K562 (cell line): ENCODE data around the gene EME1. TPM values are rescaled to one million over a fixed set of nuclear protein-coding genes. Genes with fewer than 3 reads are reported as not detected.

Source experiments
- BCL6 ChIP-seq: fragments of 250-450 bp; sonication (Bioruptor Pico); IDR thresholded peaks from 2 replicates; pipeline ENCODE4 v1.4.0; 2020
- DIDO1 ChIP-seq: fragments of 450-650 bp; IDR thresholded peaks from 2 replicates; pipeline ENCODE4 v1.6.1; 2016; ENCODE audit warnings: low read depth, missing biosample characterization, missing genetic modification characterization
- ESRRA ChIP-seq: fragments of 450-650 bp; IDR thresholded peaks from 2 replicates; pipeline ENCODE4 v1.6.1; 2014; ENCODE audit warnings: low read depth, mild to moderate bottlenecking, moderate library complexity, borderline replicate concordance
- NUFIP1 ChIP-seq: fragments of 450-650 bp; IDR thresholded peaks from 2 replicates; pipeline ENCODE4 v1.6.1; 2018; ENCODE audit not compliant: partially characterized antibody
- PHF8 ChIP-seq: fragments of 200-600 bp; sonication (generic); IDR thresholded peaks from 2 replicates; pipeline ENCODE4 v1.6.1; 2012; ENCODE audit warnings: mixed run types, mild to moderate bottlenecking, inconsistent platforms, low read length, moderate library complexity, borderline replicate concordance
- POLR3A ChIP-seq: IDR thresholded peaks from 2 replicates; pipeline ENCODE4 v1.6.1; 2011; ENCODE audit warnings: borderline replicate concordance, mild to moderate bottlenecking, moderate library complexity; ENCODE audit not compliant: insufficient read length, insufficient read depth; ENCODE audit errors: extremely low read depth
- POLR3G ChIP-seq: IDR thresholded peaks from 2 replicates; pipeline ENCODE4 v1.6.1; 2011; ENCODE audit not compliant: insufficient read length, insufficient replicate concordance; ENCODE audit errors: extremely low read depth
- PTRF ChIP-seq: fragments of 450-650 bp; IDR thresholded peaks from 2 replicates; pipeline ENCODE4 v1.6.1; 2016; ENCODE audit warnings: mild to moderate bottlenecking, missing genetic modification characterization, missing compliant biosample characterization
- RB1 ChIP-seq: fragments of 450-650 bp; IDR thresholded peaks from 2 replicates; pipeline ENCODE4 v1.6.1; 2017; ENCODE audit warnings: low read depth, mild to moderate bottlenecking
- SP1 ChIP-seq: sonication (generic); formaldehyde crosslinking; IDR thresholded peaks from 2 replicates; pipeline ENCODE4 v1.8.1; 2022; ENCODE audit warnings: mild to moderate bottlenecking, missing genetic modification reagents
- ZNF124 ChIP-seq: sonication (generic); formaldehyde crosslinking; IDR thresholded peaks from 2 replicates; pipeline ENCODE4 v1.8.1; 2022; ENCODE audit warnings: missing genetic modification reagents
- polyA plus RNA-seq, 8 experiments: library from polyadenylated mRNA; depleted of rRNA in 4 of 8; stranded (reverse) in 5 of 8; unstranded in 3 of 8; fragments of >200 nt; fragmentation: Nextera tagmentation in 2 of 8; fragmentation: Illumina TruSeq in 1 of 8; extraction: Ambion mirVana in 2 of 8; extraction: Trizol in 1 of 8; gene quantifications; 2 replicates each; pipeline versions ENCODE4 v1.2.1 to v1.2.3, GENCODE V29; 2011 to 2014; ENCODE audit warnings: inconsistent platforms in 1 of 8, missing spikeins in 1 of 8
- total RNA-seq, 7 experiments: library from RNA; depleted of rRNA in 6 of 7; stranded (reverse); fragments of >200 nt in 6 of 7; fragmentation: Illumina TruSeq in 2 of 7; extraction: Trizol in 2 of 7; gene quantifications; 2 replicates each; pipeline versions ENCODE4 v1.2.1 to v1.2.3, GENCODE V29; 2011 to 2021; ENCODE audit warnings: low replicate concordance in 1 of 7
- TF ChIP-seq, protein P1 (sequence below): fragments of 250-450 bp; sonication (Bioruptor Pico); IDR thresholded peaks from 2 replicates; pipeline ENCODE4 v1.5.0; 2020; ENCODE audit warnings: mild to moderate bottlenecking
- TF ChIP-seq, protein P2 (sequence below): fragments of 250-450 bp; sonication (Bioruptor Pico); IDR thresholded peaks from 2 replicates; pipeline ENCODE4 v1.5.1; 2021; ENCODE audit warnings: mild to moderate bottlenecking
- TF ChIP-seq, protein P3 (sequence below), 2 experiments: fragments of 450-650 bp; IDR thresholded peaks; 2 replicates each; pipeline ENCODE4 v1.6.1; 2018; ENCODE audit warnings: mild to moderate bottlenecking in 2 of 2, low read depth in 1 of 2; ENCODE audit not compliant: partially characterized antibody in 2 of 2
- TF ChIP-seq, protein P4 (sequence below): sonication (generic); formaldehyde crosslinking; IDR thresholded peaks from 2 replicates; pipeline ENCODE4 v1.4.0; 2020; ENCODE audit warnings: mild to moderate bottlenecking, missing genetic modification reagents

EME1 gene
- total and polyA plus RNA-seq, 9 of the 15 experiments (the other 6 are each of a cell fraction or from before 2014, with no cell fraction given), result 14.6 to 44.1 (median 24.0) TPM

DNA sequence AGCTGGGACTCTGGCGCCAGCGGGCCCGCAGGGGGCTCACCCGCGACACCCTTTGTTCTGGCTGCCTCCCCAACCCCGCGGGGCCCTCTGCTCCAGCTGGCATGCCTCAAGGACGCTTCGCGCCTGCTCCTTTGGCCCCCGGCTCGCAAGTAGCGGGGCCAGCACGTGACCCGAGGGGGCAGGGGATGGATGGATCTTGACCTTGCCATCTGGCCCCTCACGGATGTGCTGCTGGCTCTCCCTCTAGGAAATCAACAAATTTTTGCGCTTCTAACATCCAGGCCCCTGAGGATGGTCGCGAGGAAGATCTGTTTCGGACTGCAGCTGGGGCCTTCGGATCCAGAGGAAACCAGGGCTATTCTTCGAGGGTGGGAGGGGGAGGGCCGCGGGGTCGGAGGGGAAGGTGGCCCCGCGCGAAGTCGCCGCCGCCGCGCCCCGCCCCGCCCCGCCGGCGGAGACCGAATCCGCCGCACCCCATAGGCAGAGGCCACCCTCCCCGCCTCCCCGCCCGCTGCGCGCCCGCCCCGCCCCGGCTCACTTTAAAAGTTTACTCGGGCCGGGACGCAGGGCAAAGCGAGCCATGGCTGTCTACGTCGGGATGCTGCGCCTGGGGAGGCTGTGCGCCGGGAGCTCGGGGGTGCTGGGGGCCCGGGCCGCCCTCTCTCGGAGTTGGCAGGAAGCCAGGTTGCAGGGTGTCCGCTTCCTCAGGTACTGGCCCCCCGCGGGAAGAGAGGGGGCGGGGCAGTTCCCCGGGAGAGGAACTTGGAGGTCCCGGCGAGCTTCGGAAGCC lies 52.8 kb downstream of the EME1 start, which contains the start of gene ACSF2 (continued):
- TF ChIP-seq, protein P1, sequence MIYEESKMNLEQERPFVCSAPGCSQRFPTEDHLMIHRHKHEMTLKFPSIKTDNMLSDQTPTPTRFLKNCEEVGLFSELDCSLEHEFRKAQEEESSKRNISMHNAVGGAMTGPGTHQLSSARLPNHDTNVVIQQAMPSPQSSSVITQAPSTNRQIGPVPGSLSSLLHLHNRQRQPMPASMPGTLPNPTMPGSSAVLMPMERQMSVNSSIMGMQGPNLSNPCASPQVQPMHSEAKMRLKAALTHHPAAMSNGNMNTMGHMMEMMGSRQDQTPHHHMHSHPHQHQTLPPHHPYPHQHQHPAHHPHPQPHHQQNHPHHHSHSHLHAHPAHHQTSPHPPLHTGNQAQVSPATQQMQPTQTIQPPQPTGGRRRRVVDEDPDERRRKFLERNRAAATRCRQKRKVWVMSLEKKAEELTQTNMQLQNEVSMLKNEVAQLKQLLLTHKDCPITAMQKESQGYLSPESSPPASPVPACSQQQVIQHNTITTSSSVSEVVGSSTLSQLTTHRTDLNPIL (CRISPR knock-in tag), result no peak
- TF ChIP-seq RB1 (peak; percentile 55; the same call in 1 of the 2 replicates), POLR3G (no peak), PTRF (tag) (no peak), DIDO1 (no peak), ESRRA (peak; percentile 41; the same call in 1 of the 2 replicates), BCL6 (CRISPR knock-in tag) (no peak), NUFIP1 (no peak), SP1 (CRISPR knock-in tag) (0 out of 2 replicates have a peak, but pooled peaks have one; percentile 33), ZNF124 (CRISPR knock-in tag) (no peak), POLR3A (no peak), PHF8 (peak; percentile 60; the same call in 1 of the 2 replicates)
- TF ChIP-seq, protein P2, sequence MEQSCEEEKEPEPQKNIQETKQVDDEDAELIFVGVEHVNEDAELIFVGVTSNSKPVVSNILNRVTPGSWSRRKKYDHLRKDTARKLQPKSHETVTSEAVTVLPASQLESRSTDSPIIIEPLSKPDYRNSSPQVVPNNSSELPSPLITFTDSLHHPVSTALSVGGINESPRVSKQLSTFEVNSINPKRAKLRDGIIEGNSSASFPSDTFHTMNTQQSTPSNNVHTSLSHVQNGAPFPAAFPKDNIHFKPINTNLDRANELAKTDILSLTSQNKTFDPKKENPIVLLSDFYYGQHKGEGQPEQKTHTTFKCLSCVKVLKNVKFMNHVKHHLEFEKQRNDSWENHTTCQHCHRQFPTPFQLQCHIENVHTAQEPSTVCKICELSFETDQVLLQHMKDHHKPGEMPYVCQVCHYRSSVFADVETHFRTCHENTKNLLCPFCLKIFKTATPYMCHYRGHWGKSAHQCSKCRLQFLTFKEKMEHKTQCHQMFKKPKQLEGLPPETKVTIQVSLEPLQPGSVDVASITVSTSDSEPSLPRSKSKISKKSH, result no peak
- TF ChIP-seq, protein P3, sequence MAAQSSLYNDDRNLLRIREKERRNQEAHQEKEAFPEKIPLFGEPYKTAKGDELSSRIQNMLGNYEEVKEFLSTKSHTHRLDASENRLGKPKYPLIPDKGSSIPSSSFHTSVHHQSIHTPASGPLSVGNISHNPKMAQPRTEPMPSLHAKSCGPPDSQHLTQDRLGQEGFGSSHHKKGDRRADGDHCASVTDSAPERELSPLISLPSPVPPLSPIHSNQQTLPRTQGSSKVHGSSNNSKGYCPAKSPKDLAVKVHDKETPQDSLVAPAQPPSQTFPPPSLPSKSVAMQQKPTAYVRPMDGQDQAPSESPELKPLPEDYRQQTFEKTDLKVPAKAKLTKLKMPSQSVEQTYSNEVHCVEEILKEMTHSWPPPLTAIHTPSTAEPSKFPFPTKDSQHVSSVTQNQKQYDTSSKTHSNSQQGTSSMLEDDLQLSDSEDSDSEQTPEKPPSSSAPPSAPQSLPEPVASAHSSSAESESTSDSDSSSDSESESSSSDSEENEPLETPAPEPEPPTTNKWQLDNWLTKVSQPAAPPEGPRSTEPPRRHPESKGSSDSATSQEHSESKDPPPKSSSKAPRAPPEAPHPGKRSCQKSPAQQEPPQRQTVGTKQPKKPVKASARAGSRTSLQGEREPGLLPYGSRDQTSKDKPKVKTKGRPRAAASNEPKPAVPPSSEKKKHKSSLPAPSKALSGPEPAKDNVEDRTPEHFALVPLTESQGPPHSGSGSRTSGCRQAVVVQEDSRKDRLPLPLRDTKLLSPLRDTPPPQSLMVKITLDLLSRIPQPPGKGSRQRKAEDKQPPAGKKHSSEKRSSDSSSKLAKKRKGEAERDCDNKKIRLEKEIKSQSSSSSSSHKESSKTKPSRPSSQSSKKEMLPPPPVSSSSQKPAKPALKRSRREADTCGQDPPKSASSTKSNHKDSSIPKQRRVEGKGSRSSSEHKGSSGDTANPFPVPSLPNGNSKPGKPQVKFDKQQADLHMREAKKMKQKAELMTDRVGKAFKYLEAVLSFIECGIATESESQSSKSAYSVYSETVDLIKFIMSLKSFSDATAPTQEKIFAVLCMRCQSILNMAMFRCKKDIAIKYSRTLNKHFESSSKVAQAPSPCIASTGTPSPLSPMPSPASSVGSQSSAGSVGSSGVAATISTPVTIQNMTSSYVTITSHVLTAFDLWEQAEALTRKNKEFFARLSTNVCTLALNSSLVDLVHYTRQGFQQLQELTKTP (IDR thresholded peaks at IDR 0.05; ENCODE audit: low read depth in 1 of 2, partially characterized antibody in 2 of 2), result no peak
- TF ChIP-seq, protein P4, sequence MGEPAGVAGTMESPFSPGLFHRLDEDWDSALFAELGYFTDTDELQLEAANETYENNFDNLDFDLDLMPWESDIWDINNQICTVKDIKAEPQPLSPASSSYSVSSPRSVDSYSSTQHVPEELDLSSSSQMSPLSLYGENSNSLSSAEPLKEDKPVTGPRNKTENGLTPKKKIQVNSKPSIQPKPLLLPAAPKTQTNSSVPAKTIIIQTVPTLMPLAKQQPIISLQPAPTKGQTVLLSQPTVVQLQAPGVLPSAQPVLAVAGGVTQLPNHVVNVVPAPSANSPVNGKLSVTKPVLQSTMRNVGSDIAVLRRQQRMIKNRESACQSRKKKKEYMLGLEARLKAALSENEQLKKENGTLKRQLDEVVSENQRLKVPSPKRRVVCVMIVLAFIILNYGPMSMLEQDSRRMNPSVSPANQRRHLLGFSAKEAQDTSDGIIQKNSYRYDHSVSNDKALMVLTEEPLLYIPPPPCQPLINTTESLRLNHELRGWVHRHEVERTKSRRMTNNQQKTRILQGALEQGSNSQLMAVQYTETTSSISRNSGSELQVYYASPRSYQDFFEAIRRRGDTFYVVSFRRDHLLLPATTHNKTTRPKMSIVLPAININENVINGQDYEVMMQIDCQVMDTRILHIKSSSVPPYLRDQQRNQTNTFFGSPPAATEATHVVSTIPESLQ, result no peak
